ENCODE measurements around the gene ZNF524.
A peak's percentile ranks its signal among the peaks of the same experiment; 100 is the strongest.

The ZNF524 gene

GRCh38 chr19:55643887-55644176, 43.7 kb downstream of the ZNF524 start:
- no peak for DNase-seq

- no peak for DNase-seq
Measured at GRCh38 chr19:55644191-55644833, 44.2 kb downstream of the ZNF524 start.

- no peak for DNase-seq
Measured at GRCh38 chr19:55644842-55645511, 44.9 kb downstream of the ZNF524 start.

GRCh38 chr19:55645512-55645881, 45.4 kb downstream of the ZNF524 start:
- DNase-seq: no peak

GRCh38 chr19:55646889-55647731, 47.0 kb downstream of the ZNF524 start:
- no peak for DNase-seq

- peak in 1 of 2 experiments; percentile 35 for DNase-seq
Measured at GRCh38 chr19:55647732-55648584, 47.9 kb downstream of the ZNF524 start, which contains the start of gene CCDC106. Gene CCDC106 (plus strand): TSS chr19:55648212. CDS start chr19:55649047, 835 bp downstream.

- DNase-seq: no peak
Measured at GRCh38 chr19:55648585-55649267, 48.6 kb downstream of the ZNF524 start.

- DNase-seq: no peak
Measured at GRCh38 chr19:55649268-55650125, 49.4 kb downstream of the ZNF524 start.

GRCh38 chr19:55650126-55650557, 50.1 kb downstream of the ZNF524 start:
- no peak for DNase-seq

GRCh38 chr19:55650602-55651230, 50.6 kb downstream of the ZNF524 start:
- DNase-seq: no peak

GRCh38 chr19:55651236-55651635, 51.1 kb downstream of the ZNF524 start:
- no peak for DNase-seq

- no peak for DNase-seq
Measured at GRCh38 chr19:55652311-55653128, 52.4 kb downstream of the ZNF524 start.
